Measurements from ENCODE around the gene HELB.

The HELB gene

DNA sequence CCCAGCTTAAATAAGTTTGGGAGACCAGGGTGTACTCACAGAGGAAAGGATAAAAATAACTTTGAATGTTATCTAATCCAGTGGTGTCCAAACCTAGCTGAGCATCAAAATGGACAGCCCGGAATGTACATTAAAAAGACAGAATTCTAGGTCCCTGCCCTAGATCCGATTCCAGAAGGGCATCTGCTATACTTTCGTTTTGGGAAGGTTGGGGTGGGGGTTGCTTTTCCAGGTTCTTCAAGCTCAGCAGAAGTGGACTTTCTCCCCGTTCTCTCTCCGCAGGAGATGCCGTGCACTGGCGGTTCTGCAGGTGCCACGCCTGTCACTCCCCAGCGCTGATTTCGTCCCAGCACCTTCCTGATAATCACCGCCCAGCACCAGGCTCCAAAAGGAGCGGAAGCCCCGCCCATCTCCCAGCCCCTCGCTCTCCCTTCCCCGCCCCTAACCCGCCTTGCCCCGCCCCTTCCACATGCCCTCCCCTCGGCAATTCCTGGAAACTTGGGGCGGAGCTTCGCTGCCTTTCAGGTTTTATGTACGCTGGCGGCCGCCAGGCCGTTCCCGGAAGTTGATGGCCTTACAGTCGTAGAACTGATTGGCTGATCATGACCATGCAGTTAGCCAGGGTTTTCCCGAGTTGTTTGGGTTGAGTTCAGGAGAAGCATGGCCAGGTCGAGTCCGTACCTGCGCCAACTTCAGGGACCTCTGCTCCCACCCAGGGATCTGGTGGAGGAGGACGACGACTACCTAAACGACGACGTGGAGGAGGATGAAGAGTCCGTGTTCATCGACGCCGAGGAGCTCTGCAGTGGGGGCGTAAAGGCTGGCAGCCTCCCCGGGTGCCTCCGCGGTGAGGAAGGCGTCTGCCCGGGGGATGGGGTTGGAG is at the start of gene HELB:
HELB (plus strand) TSS at position 550 of the 883 bp plus-strand sequence; CDS start at position 661, 111 bp downstream.
- peak within 1 kb of the TSS; percentile 94 for H3K4me3 ChIP-seq (ENCODE audit: low read depth, low read length)

GRCh38 chr12:66252771-66253170 is 49.5 kb upstream of the HELB start:
- H3K4me3 ChIP-seq (ENCODE audit: low read depth, low read length): no peak overlapping the region

DNA sequence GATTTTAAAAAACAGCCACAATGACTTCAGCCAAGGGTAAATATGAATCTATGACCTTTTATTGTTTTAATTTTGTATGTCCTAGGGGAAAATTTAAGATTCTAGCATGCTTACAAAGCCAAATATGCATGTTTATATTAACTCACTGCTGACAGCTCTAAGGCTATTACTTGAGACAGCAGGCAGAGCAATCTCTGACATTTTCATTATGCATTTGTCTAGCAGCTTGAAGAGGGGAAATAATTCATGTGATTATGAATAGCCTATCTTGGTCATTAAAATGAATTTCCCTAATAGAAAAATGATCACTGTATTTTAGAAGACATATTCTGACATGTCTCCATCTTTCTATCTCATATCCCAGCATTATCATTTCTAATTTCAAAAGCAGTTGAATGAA is 46.6 kb upstream of the HELB start:
- H3K4me3 ChIP-seq (ENCODE audit: low read depth, low read length): no peak overlapping the region

DNA sequence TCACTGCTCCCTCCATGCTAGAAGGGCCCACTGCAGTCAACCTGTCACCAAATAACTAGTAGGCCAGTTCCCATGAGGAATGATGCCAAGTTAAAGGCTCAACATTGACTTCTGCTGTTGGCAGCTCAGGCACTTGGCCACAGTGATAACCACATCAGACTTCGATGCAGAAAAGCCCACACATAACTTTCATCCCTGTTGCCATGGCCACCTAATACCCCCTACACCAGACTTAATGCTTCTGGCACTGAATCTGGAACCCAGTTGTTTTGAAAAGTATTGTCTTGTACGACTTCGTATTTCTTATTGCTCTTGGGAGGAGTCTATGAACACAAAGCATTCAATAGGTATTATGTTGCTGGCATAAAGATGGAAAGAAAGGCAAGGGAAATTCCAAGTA is 44.3 kb upstream of the HELB start:
- H3K4me3 ChIP-seq (ENCODE audit: low read depth, low read length): no peak overlapping the region

- no peak overlapping the region for H3K4me3 ChIP-seq (ENCODE audit: low read depth, low read length)
Observed at GRCh38 chr12:66262737-66263136, 39.6 kb upstream of the HELB start.

- no peak overlapping the region for H3K4me3 ChIP-seq (ENCODE audit: low read depth, low read length)
Observed at GRCh38 chr12:66268562-66268961, 33.7 kb upstream of the HELB start.

DNA sequence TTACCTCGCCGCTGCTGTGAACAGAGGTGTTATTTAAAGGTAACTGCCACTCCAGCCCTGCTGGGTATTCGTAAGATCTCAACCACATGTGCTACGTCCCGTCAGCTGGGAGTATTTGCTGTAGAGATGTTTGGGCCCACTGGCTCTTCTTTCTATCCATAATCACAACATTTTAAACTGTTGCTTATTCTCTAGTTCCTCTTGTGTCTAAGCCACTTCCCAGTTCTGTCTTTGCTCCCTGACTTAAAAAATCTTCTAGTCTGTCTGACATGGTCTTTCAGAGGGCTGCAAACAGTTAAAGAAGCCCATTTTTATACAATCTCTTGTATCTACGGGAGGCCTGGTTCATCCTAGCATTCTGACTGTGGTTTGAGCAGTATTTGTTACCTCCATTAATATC is 33.2 kb upstream of the HELB start:
- H3K4me3 ChIP-seq (ENCODE audit: low read depth, low read length): no peak overlapping the region

- H3K4me3 ChIP-seq (ENCODE audit: low read depth, low read length): no peak overlapping the region
Observed at GRCh38 chr12:66269757-66270383, 32.4 kb upstream of the HELB start.

DNA sequence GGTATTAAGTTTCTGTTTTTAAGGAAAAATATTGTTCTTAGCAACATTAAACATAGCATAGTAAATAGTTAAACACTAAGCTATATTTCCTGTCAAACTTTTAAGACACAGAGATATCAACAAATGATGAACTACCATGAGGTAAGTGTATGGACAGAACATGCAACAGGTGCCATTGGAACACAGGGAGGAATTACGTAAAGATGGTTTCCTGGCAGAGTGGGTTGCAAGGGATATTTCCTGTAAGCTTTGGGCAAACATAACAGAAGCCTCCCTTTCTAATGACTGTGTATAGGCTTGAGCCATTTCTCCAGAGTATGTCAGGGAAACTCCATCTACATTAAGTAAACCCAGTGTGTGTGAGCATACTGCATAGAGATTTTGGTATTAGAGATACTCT is 31.7 kb upstream of the HELB start:
- no peak overlapping the region for H3K4me3 ChIP-seq (ENCODE audit: low read depth, low read length)

DNA sequence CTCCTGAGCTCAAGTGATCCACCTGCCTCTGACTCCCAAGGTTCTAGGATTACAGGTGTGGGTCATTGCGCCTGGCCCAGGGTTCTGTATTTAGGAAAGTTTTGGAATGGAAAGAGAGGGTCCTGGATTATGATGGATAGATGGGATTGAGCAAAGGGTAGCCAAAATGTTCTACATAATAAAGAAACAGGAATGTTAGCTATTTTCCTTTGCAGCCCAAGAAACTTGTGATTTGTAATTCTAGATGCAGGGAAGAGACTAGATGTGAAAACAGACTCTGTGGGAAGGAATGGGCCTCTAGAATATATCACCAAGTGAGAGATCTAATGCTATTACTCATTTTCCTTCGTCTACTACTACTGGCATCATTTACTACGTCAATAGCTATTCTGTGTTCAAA is 29.6 kb upstream of the HELB start:
- H3K4me3 ChIP-seq (ENCODE audit: low read depth, low read length): no peak overlapping the region

DNA sequence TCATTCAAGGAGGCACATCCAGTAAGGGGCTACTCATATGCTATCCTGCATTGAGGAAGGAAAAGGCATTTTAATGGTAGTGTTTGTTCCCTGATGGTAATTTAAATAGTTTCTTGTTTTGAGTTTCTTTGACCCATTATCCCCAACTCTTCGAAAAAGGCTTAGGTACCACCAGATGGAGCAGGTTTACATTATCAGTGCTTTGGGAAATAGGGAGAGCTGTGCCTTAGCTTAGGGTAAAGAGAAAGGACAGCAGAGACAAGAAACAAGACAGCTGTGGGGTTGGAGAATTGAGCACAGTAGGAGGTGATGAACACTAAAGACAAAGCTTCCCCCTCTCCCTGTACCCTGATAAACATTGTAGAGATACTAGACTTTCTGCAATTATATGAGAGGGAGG is 29.1 kb upstream of the HELB start:
- no peak overlapping the region for H3K4me3 ChIP-seq (ENCODE audit: low read depth, low read length)

- no peak overlapping the region for H3K4me3 ChIP-seq (ENCODE audit: low read depth, low read length)
Observed at GRCh38 chr12:66275040-66275439, 27.3 kb upstream of the HELB start.

GRCh38 chr12:66279123-66279712 is 23.1 kb upstream of the HELB start:
- no peak overlapping the region for H3K4me3 ChIP-seq (ENCODE audit: low read depth, low read length)

DNA sequence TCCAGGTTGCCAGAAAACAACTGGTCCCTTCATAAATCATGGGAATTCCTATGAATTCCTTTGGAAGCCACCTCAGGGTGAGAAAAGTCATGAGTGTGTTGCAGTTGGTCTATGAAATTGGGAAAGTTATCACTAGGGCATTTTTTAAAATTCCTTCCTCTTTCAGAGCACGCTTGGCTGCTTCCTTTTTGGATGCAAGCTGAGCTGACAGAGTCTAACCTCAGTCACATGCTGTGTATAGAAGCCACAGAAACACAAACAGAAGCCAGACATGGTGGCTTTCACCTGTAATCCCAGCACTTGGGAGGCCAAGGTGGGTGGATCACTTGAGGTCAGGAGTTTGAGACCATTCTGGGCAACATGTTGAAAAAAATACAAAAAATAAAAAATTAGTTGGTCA is 21.7 kb upstream of the HELB start:
- no peak overlapping the region for H3K4me3 ChIP-seq (ENCODE audit: low read depth, low read length)

DNA sequence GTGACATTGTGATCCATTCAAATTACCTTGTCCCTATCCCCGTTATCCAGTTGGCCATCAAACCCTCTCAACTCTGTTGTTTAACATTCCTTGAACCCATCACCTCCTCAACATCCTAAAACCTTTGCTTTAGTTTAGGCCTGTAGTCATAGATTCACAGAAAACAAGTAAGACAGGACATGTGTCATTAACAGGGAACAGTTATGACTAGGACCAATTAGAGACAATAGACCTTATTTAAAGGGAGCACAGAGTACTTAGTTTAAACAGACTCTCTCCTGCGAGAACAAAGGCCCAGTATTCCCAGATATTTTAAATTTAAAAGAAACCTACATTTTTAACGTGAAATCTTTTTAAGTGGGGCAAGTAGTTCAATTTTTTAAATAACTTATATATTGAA is 20.0 kb upstream of the HELB start:
- H3K4me3 ChIP-seq (ENCODE audit: low read depth, low read length): no peak overlapping the region

DNA sequence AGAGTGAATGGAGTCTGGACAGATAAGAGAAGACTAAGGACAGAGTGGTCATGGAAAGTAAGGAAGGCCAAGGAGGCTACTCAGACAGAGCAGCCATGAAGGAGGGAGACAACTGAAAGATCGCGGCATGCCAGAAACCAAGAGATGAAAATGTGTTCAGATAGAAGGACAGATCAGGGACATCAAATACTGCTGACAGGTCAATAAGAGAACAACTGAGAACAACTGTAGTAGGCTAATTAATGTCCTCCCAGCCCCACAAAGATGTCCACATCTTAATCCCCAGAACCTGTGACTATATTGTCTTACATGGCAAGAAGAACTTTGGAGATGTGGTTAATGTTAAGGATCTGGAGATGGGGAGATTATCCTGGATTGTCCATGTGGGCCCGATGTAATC is 15.0 kb upstream of the HELB start:
- no peak overlapping the region for H3K4me3 ChIP-seq (ENCODE audit: low read depth, low read length)

DNA sequence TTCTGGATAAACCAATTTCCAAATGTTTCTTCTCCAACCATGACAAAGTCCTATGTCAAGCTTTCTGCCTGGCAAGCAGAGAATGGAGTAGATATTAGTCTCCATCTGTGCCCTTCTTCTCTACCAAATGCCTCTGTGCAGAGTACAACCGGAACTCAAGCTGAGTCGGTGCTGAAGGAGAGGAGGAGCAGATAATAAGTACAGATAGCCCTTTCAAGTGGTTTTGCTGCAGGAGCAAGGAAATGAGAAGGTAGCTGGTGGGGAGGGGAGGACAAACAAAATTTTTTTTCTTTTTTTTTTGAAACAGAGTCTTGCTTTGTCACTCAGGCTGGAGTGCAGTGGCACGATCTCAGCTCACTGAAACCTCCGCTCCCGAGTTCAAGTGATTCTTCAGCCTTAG is 14.2 kb upstream of the HELB start:
- no peak overlapping the region for H3K4me3 ChIP-seq (ENCODE audit: low read depth, low read length)

- no peak overlapping the region for H3K4me3 ChIP-seq (ENCODE audit: low read depth, low read length)
Observed at GRCh38 chr12:66289485-66289884, 12.8 kb upstream of the HELB start.

DNA sequence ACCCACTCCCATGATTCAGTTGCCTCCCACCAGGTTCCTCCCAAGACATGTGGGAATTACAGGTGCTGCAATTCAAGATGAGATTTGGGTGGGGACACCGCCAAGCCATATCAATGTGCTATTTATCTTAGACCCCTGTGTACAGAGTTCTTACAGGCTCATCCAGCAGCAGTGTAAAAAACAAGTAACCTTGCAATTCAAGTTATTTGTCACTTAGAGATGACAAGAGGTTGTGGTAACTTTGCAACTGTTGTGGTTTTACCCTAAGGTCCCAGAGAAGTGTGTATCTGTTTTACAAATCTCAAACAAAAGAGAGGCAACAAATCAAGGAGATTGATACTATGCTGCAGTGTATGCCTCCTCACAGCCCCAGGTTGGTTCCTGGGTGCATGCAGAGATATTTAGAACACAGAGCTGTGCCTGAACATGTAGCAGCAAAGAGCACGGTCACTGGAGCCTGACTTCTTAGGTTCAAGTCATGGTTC is 11.5 kb upstream of the HELB start:
- no peak overlapping the region for H3K4me3 ChIP-seq (ENCODE audit: low read depth, low read length)

DNA sequence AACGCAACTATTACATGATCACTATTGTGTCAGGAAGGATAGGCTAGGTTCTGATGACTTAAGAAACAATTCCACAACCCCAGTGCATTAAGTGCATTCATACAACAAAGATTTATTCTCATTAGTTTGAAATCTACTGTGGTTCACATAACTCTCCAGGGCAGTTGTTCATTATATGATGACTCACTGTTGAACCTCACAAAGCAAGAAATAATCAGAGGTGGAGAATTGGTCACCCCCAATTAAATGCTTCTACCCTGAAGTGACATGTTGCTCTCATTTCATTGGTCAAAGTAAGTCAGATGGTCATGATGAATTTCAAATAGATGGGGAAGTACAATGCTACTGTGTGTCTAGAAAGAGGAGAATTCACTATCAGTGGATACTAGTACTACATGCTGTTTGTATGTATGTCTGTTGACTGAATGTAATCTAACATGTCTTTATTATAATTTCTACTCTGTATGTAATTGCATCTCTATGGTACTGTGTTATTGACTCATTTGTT is 6.1 kb upstream of the HELB start:
- no peak overlapping the region for H3K4me3 ChIP-seq (ENCODE audit: low read depth, low read length)

- no peak overlapping the region for H3K4me3 ChIP-seq (ENCODE audit: low read depth, low read length)
Observed at GRCh38 chr12:66297080-66297479, 5.2 kb upstream of the HELB start.

DNA sequence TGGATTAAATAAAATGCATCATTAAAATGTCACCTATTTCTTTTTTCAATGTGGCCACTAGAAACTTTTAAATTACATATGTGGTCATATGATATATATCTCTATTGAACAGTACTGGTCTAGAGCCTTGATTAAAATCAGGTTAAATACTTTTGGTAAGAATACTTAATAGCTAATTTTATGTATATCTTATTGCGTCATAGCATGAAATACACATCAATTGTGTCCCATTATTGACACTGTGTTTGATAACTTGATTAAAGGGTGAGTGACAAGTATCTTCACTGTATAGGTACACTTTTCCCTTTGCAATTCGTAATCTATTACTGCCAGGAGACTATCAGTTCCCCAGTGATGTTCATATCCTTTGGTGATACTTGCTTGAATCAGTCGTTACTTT is 4.4 kb upstream of the HELB start:
- no peak overlapping the region for H3K4me3 ChIP-seq (ENCODE audit: low read depth, low read length)

Data from iPS-11a (cell line).